ENCODE measurements around the gene IL17B. TPM values are rescaled to one million over a fixed set of nuclear protein-coding genes. Genes with fewer than 3 reads are reported as not detected.

The IL17B gene
- not detected in 2 replicates for total RNA-seq (2014; rRNA removed; shearing (Covaris generic); ENCODE audit: low replicate concordance)

DNA sequence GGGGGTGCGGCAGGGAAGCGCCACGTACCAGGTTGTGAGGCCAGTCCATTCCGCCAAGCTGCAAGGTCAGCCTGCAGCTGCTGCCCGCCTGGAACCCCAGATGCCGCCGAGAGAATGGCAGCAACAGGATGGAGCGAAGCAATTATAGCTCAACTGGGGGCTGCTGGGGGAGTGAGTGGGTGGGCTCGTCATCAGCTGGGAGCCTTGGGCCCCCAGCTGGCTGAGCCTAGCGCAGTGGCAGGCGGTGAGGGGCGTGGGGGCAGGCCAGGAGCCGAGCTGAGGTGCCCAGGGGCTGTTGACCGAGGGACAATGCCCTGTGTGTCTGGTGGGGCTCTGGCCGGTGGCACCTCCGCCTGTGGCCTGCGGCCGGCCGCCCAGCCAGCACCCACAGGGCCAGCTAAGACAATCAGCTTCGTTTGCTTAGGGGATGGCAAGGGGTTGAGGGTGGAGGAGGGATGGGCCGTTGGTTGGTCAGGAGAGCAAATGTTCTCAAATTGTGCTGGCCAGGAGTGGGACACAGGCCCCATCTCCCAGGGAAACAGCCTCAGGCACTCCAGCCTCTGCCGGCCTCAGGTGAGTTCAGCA, at the start of gene IL17B:
TSS of gene IL17B (minus strand) at position 116 of the 585 bp plus-strand sequence. CDS start at position 49, 67 bp downstream.
- Histone ChIP-seq H2AFZ (ENCODE audit: low read length) (no peak within 1 kb of the TSS), H3K79me2 (ENCODE audit: low read length) (no peaks in the 10 kb centered on the region), H3K4me2 (ENCODE audit: low read depth, low read length, poor library complexity, severe bottlenecking) (no peak within 1 kb of the TSS), H3K9me3 (ENCODE audit: low read length) (no peaks in the 10 kb centered on the region), H3K9me2 (replicated peaks; ENCODE audit: insufficient read depth, low read length) (no peaks in the 10 kb centered on the region), H3K27ac (ENCODE audit: low read length) (no peak within 1 kb of the TSS), H3K27me3 (ENCODE audit: low read length) (no peaks in the 10 kb centered on the region), H3K36me3 (ENCODE audit: insufficient read depth, low read length) (no peaks in the 10 kb centered on the region), H3K9ac (ENCODE audit: low read length) (no peak within 1 kb of the TSS), H3K4me1 (ENCODE audit: low read length) (no peaks in the 10 kb centered on the region), H4K20me1 (ENCODE audit: insufficient read depth, low read depth, low read length) (no peaks in the 10 kb centered on the region), H3K4me3 (ENCODE audit: low read length) (no peak within 1 kb of the TSS)
- no peak for DNase-seq

DNA sequence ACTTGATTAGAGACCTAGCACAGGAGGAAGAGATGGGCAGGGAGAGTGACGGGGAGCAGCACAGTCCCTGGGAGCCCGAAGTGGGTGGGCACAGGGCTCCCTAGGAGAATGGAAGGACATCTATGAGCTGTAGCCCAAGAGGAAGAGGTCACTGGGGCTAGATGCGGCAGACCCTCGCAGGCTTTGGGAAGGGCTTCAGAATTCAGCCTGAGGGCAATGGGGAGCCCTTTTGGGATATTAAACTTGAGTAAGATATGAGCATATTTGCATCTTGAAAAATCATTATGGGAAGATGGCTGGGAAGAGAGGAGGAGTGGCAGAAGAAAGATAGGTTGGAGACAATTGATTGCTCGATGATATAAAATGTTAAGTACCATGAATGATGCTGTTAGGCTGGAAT, 48.9 kb upstream of the IL17B start:
- no peak for DNase-seq

DNA sequence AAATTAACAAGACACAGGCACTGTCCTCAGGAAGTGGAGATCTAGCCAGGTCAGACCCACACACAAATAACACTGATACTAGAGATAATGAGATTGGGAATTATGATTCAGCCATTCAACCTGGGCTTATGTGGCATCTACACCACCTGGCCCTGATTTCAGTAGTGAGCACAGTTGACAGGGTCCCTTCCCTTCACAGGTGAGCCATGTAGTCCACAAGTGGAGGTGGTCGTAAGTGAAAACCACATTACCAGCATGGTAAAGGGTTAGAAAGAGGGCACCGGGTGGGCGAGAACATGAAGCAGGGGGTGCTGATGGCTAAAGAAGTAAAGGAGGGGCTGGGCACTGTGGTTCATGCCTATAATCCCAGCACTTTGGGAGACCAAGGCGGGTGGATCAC, 48.3 kb upstream of the IL17B start:
- no peaks in the 10 kb centered on the region for H3K27me3 ChIP-seq (ENCODE audit: low read length)
- no peaks in the 10 kb centered on the region for H3K9me2 ChIP-seq (replicated peaks; ENCODE audit: insufficient read depth, low read length)
- H3K79me2 ChIP-seq (ENCODE audit: low read length), result no peaks in the 10 kb centered on the region
- no peak overlapping the region for H3K9ac ChIP-seq (ENCODE audit: low read length)
- no peak overlapping the region for H3K4me3 ChIP-seq (ENCODE audit: low read length)
- H2AFZ ChIP-seq (ENCODE audit: low read length), result no peak overlapping the region
- no peaks in the 10 kb centered on the region for H3K36me3 ChIP-seq (ENCODE audit: insufficient read depth, low read length)
- DNase-seq, result no peak
- no peak overlapping the region for H3K27ac ChIP-seq (ENCODE audit: low read length)
- no peaks in the 10 kb centered on the region for H4K20me1 ChIP-seq (ENCODE audit: insufficient read depth, low read depth, low read length)
- H3K9me3 ChIP-seq (ENCODE audit: low read length), result no peaks in the 10 kb centered on the region
- H3K4me2 ChIP-seq (ENCODE audit: low read depth, low read length, poor library complexity, severe bottlenecking), result no peak overlapping the region
- H3K4me1 ChIP-seq (ENCODE audit: low read length), result peaks cover 5% of the 10 kb centered on the region; the same call in 1 of the 2 replicates

More for the DNA sequence above, 48.9 kb upstream of the IL17B start:
- no peak overlapping the region for H3K27ac ChIP-seq (ENCODE audit: low read length)
- H3K9me2 ChIP-seq (replicated peaks; ENCODE audit: insufficient read depth, low read length), result no peaks in the 10 kb centered on the region
- no peaks in the 10 kb centered on the region for H3K27me3 ChIP-seq (ENCODE audit: low read length)
- H3K4me2 ChIP-seq (ENCODE audit: low read depth, low read length, poor library complexity, severe bottlenecking), result no peak overlapping the region
- H2AFZ ChIP-seq (ENCODE audit: low read length), result no peak overlapping the region
- H3K9ac ChIP-seq (ENCODE audit: low read length), result no peak overlapping the region
- no peaks in the 10 kb centered on the region for H3K9me3 ChIP-seq (ENCODE audit: low read length)
- no peaks in the 10 kb centered on the region for H4K20me1 ChIP-seq (ENCODE audit: insufficient read depth, low read depth, low read length)
- H3K36me3 ChIP-seq (ENCODE audit: insufficient read depth, low read length), result no peaks in the 10 kb centered on the region
- H3K79me2 ChIP-seq (ENCODE audit: low read length), result no peaks in the 10 kb centered on the region
- H3K4me3 ChIP-seq (ENCODE audit: low read length), result no peak overlapping the region
- no peaks in the 10 kb centered on the region for H3K4me1 ChIP-seq (ENCODE audit: low read length)

GRCh38 chr5:149426931-149427330, 47.8 kb upstream of the IL17B start:
- H3K36me3 ChIP-seq (ENCODE audit: insufficient read depth, low read length), result no peaks in the 10 kb centered on the region
- no peaks in the 10 kb centered on the region for H3K79me2 ChIP-seq (ENCODE audit: low read length)
- H4K20me1 ChIP-seq (ENCODE audit: insufficient read depth, low read depth, low read length), result no peaks in the 10 kb centered on the region
- no peaks in the 10 kb centered on the region for H3K27me3 ChIP-seq (ENCODE audit: low read length)
- no peak overlapping the region for H3K9ac ChIP-seq (ENCODE audit: low read length)
- no peak overlapping the region for H2AFZ ChIP-seq (ENCODE audit: low read length)
- peaks cover 6% of the 10 kb centered on the region; the same call in 1 of the 2 replicates for H3K4me1 ChIP-seq (ENCODE audit: low read length)
- H3K4me3 ChIP-seq (ENCODE audit: low read length), result no peak overlapping the region
- H3K27ac ChIP-seq (ENCODE audit: low read length), result no peak overlapping the region
- no peaks in the 10 kb centered on the region for H3K9me2 ChIP-seq (replicated peaks; ENCODE audit: insufficient read depth, low read length)
- no peak for DNase-seq
- no peaks in the 10 kb centered on the region for H3K9me3 ChIP-seq (ENCODE audit: low read length)
- no peak overlapping the region for H3K4me2 ChIP-seq (ENCODE audit: low read depth, low read length, poor library complexity, severe bottlenecking)

DNA sequence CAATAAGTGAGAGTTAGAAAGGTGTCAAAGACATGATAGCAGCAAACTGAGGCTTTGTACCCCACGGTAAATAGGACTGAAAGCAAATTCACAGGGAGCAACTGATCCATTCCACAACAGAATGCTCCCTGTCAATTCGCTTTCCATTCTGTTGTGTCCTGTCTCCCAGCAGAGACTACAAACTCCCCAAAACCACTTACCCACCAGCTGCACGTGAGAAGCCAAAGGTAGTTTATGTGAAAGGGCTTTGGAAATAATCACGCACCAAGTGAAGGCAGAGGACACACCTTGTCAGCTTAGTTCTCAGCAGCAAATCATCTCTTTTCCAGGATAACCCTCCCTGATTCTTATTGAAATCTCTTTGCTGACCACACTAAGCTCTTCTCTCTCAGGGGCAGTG, 46.6 kb upstream of the IL17B start:
- H3K79me2 ChIP-seq (ENCODE audit: low read length), result no peaks in the 10 kb centered on the region
- no peaks in the 10 kb centered on the region for H4K20me1 ChIP-seq (ENCODE audit: insufficient read depth, low read depth, low read length)
- no peaks in the 10 kb centered on the region for H3K36me3 ChIP-seq (ENCODE audit: insufficient read depth, low read length)
- H3K4me1 ChIP-seq (ENCODE audit: low read length), result peaks cover 6% of the 10 kb centered on the region; the same call in 1 of the 2 replicates
- DNase-seq, result no peak
- H3K9me2 ChIP-seq (replicated peaks; ENCODE audit: insufficient read depth, low read length), result no peaks in the 10 kb centered on the region
- no peaks in the 10 kb centered on the region for H3K9me3 ChIP-seq (ENCODE audit: low read length)
- H3K27ac ChIP-seq (ENCODE audit: low read length), result no peak overlapping the region
- H3K9ac ChIP-seq (ENCODE audit: low read length), result no peak overlapping the region
- H3K4me2 ChIP-seq (ENCODE audit: low read depth, low read length, poor library complexity, severe bottlenecking), result no peak overlapping the region
- H3K4me3 ChIP-seq (ENCODE audit: low read length), result no peak overlapping the region
- H2AFZ ChIP-seq (ENCODE audit: low read length), result no peak overlapping the region
- H3K27me3 ChIP-seq (ENCODE audit: low read length), result no peaks in the 10 kb centered on the region

DNA sequence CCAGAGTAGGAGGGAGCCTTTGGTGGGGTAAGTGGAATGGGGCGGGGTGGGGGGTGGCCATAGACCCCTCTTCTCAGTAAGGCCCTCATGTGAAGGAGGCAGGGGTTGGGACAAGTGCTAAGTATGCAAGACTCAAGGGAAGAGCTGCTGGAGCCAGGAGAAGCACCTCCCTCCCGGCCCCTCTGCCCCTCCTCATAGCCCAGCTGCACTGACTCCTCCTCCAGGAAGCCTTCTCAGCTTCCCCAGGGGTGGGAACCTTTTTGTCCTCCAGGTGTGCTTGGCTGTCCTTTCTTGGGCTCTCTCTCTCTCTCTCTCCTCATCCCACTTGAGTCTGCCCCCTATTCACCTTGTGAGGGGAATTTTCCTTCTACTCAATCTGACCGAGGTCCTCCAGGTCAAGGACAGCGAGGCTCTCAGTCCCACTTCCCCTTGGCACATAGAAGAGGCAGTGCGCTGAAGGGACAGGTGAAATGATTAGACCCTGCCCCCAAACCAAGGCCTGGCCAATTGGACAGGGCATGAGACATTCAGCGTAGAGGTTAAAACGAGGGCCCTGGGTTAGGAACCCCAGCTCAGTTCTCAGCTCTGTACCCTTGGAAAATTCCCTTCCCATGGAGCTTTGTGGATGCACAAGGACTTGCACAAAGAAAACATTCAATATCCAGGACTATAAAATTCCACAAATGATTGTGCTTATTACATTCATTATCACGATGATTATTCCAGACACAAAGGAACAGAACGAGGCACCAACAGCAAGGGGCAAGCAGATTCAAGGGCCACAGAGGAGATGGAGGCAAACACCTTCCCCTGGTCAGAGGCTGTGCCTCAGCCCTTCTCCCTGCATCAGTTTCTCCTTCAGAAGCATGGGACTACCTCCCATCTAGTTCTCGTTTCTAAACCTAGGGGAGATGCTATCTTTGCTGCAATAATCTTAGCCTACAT, 45.6 kb upstream of the IL17B start:
- Histone ChIP-seq H2AFZ (ENCODE audit: low read length) (no peak overlapping the region), H3K27ac (ENCODE audit: low read length) (no peak overlapping the region), H3K9me2 (replicated peaks; ENCODE audit: insufficient read depth, low read length) (no peaks in the 10 kb centered on the region), H3K9me3 (ENCODE audit: low read length) (no peaks in the 10 kb centered on the region), H3K4me1 (ENCODE audit: low read length) (peaks cover 6% of the 10 kb centered on the region; the same call in 1 of the 2 replicates), H3K4me3 (ENCODE audit: low read length) (no peak overlapping the region), H3K27me3 (ENCODE audit: low read length) (no peaks in the 10 kb centered on the region), H3K9ac (ENCODE audit: low read length) (no peak overlapping the region), H3K36me3 (ENCODE audit: insufficient read depth, low read length) (no peaks in the 10 kb centered on the region), H3K79me2 (ENCODE audit: low read length) (no peaks in the 10 kb centered on the region), H4K20me1 (ENCODE audit: insufficient read depth, low read depth, low read length) (no peaks in the 10 kb centered on the region), H3K4me2 (ENCODE audit: low read depth, low read length, poor library complexity, severe bottlenecking) (no peak overlapping the region)
- no peak for DNase-seq

DNA sequence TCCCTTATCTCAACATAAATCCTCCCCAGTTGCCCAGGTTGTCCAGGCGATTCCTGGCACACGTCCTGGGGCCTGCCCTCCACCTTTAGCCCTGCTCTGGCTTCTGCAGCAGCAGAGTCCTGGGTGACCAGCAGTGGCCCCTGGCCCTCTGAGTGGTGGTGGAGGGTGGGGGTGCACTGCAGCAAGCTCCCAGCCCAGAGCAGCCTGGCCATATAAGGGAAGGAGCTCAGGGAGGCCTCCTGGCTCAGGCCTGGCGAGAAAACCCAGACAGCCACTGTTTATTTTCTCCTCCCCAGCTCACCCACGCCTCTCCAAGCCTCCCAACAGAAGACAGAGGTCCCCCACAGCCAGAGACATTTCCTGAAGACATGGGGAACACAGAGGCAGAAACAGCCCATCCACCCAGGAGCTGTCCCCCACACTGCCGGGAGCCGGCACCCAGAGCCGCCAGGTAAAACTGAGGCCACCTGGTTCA, 44.7 kb upstream of the IL17B start:
- no peak overlapping the region for H3K9ac ChIP-seq (ENCODE audit: low read length)

More for the DNA sequence above, 44.7 kb upstream of the IL17B start:
- no peaks in the 10 kb centered on the region for H3K9me3 ChIP-seq (ENCODE audit: low read length)
- no peak overlapping the region for H3K4me3 ChIP-seq (ENCODE audit: low read length)
- H3K9me2 ChIP-seq (replicated peaks; ENCODE audit: insufficient read depth, low read length), result no peaks in the 10 kb centered on the region
- H2AFZ ChIP-seq (ENCODE audit: low read length), result no peak overlapping the region
- H4K20me1 ChIP-seq (ENCODE audit: insufficient read depth, low read depth, low read length), result no peaks in the 10 kb centered on the region
- H3K4me1 ChIP-seq (ENCODE audit: low read length), result peaks cover 6% of the 10 kb centered on the region; the same call in 1 of the 2 replicates
- H3K27ac ChIP-seq (ENCODE audit: low read length), result no peak overlapping the region
- H3K79me2 ChIP-seq (ENCODE audit: low read length), result no peaks in the 10 kb centered on the region
- no peaks in the 10 kb centered on the region for H3K27me3 ChIP-seq (ENCODE audit: low read length)
- no peaks in the 10 kb centered on the region for H3K36me3 ChIP-seq (ENCODE audit: insufficient read depth, low read length)
- no peak for DNase-seq
- H3K4me2 ChIP-seq (ENCODE audit: low read depth, low read length, poor library complexity, severe bottlenecking), result no peak overlapping the region
